NCI-H2227 treated with DMSO at 0.1 percent for 48 hours (cell line): ENCODE results near the gene POU4F1.

Experiments used
- DNase-seq: peaks from one replicate; lab custom pipeline; 2025; lab: John Stamatoyannopoulos, UW

POU4F1 gene

DNA sequence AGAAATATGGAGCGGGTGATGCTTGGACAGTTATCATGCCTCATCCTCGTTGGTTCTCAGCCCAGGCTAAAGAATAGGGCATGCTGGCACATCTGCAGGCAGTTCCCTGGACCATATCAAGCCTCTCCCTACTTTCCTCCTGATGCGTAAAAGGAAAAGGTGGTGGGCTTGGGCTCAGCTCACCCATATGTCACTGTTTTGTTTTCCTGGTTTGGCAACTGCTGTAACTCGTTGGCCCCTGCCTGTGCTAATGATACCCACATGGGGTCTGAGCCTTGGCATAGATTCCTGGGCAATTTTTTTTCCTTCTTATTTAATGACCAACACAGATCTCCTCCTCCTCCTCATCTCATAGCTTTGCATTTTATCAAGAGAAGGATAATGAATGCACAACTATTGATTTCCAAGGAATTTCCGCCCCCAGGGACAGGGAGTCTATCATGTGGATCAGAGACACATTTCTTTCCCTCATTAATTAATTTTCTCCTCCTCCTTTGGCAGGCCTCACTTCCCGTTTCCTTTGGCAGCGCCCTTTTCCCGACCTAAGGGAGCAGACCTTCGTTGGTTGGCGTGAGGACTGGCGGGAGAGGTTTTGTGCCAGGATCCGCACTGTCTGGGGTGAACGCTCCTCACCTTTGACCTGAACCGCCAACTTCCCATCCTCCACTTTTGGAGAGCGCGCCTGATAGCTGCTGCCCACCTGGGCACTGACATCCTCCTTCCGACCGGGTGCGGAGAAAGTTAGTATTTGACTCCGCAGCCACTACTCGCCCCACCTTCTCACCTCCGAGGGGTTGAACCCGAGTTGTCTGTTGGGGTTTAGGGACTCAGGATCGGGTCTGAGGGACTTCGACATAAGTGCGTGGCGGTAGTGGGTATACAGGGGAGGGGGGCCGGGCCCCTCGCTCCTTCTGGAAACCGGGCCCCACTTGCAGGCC lies 3.4 kb upstream of the POU4F1 start:
- DNase-seq, result no peak

DNA sequence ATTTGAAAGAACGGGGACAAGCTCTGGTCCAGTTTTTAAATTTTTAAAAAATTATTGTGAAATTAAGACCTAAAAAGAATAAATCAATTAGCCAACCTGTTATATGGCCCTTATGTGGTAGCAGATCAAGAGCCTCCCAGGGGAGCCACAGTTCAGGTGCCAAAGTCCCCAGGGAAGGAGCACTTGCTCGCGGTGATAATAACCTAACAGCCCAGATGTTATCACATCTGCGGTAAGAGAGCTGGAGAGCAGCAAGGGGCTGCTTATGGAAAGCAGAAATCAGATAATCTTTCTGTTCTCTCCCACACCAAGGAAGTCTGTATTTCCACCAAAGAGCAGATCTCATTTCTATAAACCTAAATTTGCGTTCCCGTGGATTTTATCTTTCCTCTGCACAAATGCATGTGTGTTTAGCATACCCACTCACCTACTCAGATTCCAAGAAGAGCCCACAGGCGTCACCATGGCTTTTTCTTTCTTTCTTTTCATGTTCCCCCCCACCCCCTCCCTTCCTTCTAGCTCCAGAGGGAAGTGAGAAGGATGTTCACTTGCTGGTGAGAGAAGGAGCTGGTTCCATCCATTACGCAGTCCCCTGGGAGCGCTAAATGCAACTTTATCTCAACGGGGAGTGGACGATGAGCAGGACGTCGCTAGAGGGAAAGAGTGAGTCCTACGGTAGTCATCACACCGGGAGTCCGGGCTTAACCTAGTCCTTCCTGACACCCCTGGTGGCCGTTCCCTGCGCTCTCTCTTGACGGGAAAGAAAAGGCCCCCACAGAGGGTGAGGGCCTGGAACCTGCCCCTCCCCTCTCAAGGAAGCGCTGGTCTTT lies 1.6 kb upstream of the POU4F1 start:
- DNase-seq, result no peak

DNA sequence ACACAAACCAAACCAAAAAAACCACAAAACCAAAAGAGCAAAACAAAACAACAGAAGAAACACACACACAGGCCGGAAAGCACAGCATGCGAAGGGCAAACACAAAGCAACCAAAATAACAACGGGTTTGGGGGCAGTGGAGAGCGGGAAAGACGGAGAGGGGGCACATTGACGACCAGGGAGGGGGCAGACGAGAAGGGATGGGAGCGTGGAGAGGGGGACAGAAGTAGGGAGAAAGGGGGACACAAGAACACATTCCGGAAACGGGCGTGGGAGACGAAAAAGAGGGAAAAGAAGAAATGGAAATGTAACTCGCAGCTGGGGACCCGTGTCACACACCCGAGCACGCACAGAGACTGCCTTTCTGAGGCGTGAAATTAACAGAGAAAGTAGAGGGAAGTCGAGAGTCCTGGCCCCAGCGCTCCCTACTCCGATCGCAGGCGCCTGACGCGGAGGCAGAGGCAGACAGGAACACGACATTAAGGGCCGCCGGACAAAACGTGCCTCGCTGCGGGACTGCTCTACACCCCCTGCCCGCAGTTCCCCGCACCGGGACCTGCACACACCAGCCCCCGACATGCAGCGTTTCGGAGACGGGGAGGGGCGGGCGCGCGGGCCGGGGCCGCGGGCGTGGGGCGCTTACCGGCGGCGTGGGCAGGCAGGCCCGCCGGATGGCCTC lies 652 bp downstream of the POU4F1 start:
- no peak for DNase-seq

DNA sequence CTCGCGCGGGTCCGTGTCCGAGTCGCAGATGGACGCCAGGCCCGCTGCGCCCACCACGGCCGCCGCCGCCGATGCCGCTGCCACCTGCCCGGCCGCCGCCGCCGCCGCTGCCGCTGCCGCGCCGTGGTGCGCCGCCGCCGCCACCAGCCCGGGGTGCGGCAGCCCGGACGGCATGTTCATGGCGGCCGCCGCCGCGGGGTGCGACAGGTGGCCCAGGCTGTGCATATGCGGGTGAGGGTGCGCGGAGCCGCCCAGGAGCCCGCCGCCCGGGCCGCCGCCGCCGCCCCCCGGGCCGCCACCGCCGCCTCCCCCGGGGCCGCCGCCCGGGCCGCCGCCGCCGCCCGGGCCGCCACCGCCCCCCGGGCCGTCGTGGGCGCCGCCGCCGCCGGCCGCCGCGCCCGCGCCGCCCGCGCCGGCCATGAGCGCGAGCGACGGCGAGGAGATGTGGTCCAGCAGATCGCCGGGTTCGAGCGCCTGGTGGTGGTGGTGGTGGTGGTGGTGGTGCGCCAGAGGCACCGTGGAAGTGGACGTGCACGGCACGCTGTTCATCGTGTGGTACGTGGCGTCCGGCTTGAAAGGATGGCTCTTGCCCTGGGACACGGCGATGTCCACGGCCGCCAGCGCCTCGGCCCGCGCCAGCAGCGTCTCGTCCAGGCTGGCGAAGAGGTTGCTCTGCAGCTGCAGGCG lies 1.3 kb downstream of the POU4F1 start:
- no peak for DNase-seq

DNA sequence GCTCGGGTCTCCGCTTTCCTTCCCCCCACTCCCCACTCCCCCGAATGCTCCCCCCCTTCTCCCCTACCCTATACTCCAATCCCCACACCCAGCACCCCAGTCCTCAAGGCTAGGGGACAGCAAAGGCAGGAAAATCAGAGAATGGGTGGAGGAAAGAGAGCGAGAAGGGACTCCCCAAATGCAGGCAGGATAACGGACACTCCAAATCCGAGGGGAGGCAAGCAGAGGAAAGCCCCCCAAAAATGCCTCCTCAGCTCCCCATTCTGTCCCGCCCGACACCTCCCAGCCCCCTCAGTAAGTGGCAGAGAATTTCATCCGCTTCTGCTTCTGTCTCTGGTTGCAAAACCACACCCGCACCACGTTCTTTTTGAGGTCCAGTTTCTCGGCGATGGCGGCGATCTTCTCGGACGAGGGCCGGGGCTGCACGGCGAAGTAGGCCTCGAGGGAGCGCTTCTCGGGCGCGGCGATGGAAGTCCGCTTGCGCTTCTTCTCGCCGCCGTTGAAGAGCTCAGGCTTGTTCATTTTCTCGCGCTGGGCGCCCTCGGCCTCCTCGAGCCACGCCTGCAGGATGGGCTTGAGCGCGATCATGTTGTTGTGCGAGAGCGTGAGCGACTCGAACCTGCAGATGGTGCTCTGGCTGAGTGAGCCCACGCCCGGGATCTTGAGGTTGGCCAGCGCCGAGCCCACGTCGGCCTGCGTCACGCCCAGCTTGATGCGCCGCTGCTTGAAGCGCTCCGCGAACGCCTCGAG lies 2.1 kb downstream of the POU4F1 start:
- peak; percentile 19 for DNase-seq

DNA sequence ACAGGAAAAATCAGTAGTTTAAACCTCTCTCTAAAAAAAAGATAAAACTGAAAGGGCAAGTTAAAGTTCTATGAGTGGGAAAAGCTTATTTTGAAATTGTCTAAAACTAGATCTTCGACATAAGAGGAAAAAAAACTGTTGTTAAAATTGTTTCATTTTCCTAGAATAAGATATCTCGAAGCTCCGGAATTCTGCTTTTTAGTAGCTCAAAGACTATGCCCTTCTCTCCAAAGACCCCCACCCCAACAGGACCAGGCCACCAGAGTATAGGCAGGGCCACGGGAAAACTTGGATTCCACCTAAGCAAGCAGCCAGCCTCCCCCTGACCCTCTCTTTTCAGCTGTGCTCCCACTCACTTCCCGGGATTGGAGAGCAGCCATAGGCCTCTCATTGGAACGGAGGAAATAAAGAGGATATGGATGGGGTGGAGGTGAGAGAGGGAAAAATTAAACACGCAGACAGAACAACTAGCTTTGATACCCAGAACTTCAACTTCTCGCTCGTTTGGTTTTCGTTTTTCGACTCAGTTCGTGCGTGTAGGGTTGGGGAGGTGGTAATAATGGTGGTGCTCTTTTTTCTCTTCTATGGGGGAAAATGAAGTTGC lies 3.0 kb downstream of the POU4F1 start:
- DNase-seq, result no peak

DNA sequence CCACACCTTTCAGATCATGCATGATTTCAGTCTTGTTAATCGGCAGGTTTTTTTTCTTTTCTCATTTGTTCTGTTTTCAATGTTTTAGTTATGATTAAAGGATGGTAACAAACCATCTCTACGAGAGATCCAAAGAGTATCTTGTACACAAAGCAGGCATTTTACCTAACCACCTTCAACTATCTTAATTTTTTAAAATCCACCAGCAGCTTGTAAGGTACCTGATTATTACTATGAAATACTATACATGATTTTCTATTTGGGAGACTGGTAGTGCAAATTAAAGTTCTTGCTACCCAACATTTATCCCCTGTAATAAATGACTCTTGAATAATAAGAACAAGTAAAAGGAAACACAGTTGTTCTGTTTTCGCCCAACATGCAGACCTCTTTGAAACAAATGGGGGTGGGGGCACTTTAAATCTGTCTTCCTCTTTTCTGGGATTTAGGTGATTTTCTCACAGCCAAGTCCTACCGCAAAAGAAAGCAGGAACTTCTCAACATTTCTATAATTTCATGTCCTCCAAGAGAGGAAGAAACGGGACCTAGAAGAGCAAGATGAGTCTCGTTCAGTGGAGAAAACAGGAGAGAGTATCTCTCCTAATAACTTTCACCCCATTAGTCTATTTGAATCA lies 3.6 kb downstream of the POU4F1 start:
- no peak for DNase-seq

DNA sequence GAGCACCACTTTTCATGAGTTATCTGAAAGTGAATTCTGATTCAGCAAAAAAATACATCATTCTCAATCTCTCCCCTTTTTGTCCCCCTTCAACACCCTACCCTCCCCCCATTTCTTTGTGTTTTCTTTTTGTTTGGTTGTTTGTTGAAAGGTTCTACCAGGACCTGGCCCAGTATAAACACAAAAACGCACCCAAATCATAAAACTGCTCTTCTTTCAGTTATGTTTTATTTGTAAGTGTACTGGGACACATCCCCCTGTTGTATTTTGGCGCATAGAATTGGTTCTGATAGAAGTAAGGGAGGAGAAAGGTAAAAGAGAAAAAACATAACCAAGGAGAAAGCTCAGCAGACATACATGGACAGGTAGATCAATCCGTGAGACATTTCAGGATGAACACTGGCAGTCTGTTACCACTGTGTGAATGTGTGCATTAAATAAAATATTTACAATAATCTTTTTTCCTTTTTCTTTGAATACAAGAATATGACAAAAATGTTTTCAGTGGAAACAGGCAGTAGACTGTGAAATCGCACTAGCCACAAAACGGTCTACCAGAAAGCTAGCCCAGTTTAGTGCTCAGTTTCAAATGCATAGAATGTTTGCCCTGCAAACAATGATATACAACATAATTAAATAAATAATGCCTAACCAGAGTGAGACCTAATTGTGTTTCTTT lies 4.2 kb downstream of the POU4F1 start:
- DNase-seq, result no peak

DNA sequence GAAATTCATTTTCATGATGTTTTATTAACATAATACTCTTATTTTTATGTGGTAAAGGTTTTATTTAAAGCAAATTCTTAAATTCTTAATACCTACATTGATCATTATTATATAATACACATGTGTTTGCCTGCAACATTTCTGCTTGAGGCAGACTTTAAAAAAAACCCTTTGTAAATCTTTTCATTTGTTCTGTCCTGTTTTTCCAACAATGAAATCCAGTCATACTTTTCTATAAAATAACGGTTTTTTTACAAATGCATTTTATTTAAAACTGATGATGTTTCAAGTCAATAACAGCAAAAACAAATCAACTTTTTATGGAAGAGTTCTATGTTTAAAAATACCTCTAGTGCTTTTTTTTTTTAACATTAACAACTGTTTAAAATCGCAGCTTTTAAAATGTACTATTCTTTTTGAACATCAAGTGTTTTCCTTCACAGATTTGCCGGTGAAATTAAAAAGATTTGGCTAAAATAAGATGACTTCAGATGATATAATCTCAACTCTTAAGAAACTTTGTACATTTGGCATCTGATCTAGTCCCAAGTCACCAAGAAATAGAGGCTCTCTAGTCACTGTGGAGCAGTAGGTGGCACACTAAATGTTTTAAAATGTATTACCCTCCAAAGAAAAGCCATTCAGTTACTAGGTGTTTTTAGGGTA lies 5.1 kb downstream of the POU4F1 start:
- no peak for DNase-seq

DNA sequence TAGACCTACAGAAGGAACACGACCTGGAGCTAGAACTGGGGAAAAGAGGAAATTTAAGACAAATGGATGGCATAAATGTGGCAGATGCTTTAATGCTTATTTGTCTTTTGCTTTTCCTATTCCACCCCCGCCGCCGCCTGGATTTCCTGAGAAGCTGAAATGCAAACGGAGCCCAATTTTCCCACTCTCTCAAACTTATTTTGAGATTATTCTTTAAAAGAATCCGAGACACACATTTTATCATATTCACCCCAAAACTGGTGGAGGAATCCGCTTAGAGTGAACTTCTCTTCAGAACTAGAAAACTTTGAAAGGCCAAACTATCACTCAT lies 5.8 kb downstream of the POU4F1 start:
- no peak for DNase-seq

DNA sequence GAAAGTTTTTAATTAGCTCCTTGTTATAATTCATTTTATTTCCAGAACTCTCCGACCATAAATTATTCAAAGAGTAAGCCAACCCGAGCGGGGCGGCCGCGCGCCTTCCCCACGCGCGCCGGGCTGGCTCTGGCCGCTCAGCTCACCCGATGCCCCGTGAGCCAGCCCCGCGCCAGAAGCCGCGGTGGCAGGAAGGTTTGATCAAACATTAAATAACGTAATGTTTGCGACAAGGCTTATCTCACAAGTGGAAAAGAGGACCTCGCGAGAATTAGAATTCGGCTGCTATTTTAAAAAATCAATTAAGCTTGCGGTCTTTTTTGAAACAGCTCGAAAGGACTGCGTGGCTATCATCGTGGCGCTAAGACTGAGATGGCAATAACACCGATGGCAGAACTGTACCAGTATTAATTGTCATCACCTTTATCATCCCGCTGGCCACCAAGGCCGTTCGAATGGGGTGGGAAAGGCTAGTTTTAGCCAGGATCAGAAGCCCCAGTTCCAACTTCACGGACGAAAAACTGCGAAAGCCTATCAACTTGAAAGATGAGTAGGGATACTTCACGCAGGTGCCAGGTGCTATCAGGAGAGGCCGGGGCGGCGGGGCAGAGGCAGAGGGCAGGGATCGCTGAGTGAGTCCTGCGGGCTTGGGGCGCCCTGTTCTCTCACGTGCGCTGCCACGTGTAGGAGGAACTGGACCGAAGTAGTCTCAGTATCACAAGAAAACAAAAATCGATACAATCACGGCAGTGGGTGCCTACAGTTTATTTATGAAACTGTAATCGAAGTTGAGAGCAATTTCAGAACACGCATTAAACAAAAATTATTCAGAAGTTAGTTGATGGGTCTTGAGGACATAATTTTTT lies 6.4 kb downstream of the POU4F1 start:
- DNase-seq, result no peak

DNA sequence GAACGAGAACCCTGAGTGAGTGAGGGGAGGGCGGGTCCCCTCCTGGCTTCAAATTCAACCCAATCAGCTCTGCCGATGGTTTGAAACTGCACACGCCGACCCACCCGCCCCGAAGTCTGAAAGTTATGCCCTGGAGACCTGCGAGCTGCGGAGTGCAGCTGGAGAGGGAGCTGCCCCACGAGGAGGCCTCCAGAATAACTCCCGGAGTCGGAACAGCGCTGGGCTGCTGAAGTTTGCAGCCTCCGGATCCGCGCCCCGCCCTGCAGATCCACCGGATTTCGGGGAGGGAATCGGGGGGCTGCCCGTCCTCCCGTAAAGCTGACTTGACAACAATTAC lies 7.0 kb downstream of the POU4F1 start:
- DNase-seq, result no peak

DNA sequence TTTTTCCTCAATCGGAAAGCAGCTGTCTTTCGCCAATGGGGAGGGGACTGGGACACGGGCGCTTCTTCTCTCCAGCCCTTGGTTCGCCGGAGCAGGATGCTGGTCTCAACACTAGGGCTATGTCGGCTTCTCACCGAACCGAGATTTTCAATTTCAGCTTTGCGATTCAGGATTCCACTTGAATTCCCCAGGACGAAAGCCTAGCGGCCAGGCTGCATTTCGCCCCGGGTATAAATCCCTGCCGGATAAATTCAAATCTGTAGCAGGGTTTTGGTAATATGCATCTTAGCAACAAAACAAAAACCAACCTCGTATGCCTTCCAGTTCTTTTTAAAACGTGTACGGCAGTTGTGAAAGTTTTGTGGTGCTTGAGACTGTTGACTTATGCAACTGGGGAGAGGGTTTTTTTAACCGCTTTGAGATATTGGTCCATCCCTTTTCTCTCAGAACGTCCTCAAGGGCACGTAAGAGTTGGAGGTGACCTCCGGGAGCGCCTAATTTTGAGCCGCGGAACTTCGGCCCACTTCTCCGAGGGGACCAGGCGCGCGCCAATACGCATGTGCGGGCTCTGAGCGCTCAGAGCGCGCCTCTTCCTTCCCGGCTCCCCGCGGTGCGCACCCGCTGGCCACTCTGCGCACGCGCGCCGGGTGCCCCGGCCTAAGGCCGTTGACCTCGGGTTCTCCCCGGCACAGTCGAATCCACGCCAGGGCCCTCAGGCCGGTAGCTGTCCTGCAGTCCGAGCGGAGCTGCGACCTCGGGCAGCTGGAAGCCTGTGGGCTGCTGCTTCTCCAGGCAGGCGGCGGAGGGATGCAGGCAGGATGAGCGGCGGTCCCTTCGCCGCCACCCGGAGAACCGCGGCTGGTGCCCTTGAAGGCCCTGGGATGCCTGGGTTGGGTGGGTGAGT lies 7.6 kb downstream of the POU4F1 start:
- DNase-seq, result peak; percentile 37

DNA sequence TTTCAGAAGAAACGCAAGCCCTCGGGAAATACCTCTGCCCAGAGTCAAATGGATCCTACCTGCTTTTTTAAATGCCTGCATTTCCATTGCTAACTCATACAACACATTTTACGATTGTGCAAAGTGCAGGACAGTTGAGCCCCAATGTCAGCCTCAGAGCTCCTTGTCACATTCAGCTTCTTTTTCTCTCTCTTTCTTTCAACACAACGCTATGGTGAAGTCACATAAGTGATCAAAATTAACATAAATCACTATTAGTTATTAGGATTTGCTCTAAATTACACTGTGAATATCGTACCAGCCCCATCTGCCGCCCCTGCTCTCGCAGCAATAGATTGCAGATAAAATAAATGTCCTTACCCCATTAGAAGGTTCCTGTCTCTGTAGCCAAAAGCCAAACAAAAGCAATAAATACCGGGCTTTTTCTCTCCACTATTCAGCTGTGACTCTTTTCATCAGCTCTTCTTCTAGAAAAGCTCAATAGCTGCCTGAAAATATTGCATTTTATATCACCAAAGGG lies 8.8 kb downstream of the POU4F1 start:
- no peak for DNase-seq

DNA sequence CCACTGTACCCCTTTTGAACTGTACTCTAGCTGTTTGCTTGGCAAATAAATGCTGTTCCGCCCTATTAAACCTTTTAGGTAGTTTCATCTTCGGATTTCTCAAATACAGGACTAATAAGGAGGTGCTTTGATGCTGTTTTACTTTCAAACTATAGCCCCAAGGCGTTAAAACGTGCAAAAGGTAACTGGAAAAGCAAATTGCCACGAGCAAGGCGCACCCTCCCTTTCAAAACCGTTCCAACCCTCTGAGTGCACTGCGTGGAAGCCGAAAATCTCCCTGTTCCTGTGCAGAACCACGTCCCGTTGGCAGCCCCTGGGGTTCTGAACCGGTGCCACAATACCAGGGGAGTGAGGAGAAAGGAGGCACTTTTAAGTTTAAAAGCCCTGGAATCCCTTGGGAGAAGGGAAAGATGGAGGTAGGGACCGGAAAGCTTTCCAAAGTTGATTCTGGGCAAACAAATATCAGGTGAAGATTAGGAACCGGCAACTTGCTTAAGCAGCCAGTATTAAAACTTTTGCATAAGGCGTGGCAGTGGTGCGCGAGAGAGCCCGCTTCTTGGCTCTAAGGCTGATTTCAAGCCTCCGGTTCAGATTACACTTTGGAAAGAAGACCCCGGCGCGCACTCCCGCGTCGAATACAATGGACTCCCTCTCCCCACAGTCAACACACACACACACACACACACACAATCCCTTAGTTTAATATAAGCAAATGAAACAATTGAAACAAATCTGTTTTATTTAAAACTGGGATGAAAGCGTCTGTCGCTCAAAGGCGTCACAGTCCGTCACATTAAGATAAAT lies 9.5 kb downstream of the POU4F1 start:
- DNase-seq, result peak; percentile 8

DNA sequence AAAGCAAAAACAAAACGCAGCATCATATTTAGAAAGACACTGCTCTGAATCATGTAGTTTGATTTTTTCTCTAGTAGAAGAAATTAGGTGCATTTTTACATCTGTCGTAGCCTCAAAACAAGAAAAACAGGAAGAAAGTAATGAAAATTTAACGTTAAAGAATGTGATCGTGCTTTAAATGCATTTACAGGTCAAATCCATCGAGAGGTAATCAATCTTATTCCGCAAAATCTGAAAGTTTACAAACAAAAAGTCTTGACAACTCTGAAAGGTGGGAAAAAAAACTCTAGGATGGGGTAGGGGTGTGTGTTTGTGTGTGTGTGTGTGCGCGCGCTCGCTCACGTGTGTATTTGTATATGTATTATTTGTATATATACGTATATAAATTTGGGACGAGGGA lies 10.2 kb downstream of the POU4F1 start:
- DNase-seq, result no peak
